GM18519 (cell line): ENCODE data around the gene TMEM232.
"Not testable (repeated sequence)": the region's sequence is repeated elsewhere in the genome, so short reads cannot be mapped to it uniquely, and the experiment has no call there.

ENCODE experiments used
- ATAC-seq: cut with Tn5 transposase; IDR thresholded peaks from one replicate; pipeline ENCODE4 v1.9.1; 2021; ENCODE audit warnings: mild to moderate bottlenecking, moderate library complexity; ENCODE audit not compliant: unreplicated experiment, low FRiP score

The TMEM232 gene

DNA sequence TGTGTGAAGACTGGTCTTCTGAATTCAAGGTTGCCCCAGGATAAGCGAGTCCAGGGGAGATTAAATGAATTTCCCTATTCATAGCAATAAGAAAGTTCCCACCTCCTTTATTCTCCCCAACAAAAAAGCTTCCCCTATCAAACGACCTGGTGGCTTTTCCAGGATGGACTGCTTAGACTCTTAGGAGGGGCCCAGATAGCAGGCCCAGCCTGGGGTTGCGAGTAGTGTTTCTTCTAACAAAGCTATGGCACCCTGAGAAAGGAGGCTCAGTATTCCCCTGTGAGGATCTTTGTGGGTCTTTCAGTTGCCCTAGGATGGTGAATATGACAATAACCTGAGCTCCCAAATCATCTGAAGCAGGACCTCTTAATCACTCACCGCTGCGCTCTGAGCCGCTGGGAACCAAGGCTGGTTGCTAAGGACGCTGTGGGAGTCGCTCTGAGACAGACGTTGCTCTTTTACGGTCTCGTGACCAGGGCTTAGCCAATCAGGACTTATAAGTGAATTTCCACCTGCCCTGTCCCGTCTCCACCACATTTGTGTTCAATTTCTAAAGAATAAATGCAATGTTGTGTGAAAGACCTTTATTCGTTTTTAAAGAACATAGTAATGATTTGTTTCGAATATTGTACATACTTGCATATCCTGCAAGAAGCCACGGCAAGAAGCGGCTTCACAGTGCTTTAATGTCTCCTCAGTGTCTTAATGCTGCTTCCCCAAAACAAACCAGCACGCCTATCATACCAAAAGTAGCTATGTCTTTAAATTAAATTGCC, at the start of gene TMEM232:
TMEM232 (minus strand) TSS at position 423 of the 776 bp plus-strand sequence. CDS start 59,319 bp downstream, outside the sequence.
- peak; percentile 98 for ATAC-seq

DNA sequence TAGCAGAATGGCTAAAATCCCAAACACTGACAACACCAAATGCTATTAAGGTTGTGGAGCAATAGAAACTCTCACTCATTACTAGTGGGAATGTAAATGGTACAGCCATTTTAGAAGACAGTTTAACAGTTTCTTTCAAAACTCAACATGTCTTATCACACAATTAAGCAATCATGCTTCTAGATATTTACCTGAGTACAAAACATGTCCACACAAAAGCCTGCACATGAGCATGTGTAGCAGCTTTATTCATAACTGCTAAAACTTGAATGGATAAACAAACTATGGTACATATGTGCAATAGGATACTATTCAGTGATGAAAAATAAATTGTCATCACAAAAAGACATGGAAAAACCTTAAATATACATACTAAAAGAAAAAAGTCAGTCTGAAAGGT, 43.8 kb upstream of the TMEM232 start:
- no peak for ATAC-seq

DNA sequence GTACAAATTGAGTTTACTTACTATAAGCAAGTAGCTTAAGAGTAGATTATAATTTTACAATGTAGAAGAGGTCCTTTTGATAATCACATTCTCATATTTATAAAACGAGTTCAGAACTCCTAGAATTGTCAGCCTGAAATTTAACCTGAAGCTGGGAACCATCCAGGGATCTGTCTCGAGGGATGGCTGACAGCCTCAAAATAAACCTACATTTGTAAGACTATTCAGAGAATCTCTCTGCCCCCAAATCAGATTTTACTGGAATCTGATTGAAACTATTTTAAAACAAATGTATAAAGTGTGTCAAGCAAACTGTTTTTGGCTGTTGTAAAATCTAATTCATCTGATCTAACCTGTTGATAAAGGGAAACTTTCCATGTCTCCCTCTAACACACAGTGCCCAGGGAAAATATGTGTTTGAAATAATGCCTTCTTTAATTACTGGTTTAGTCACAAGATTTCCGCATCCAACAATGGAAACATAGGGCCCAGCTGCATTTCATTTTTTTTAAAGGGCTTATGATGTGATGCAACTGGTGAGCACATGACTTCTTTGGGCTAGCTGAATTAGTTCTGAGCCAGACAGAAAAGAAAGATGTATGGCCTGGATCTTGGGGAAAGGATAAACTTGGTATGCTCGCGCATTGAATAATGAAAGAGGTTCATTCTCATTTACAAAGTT, 42.7 kb upstream of the TMEM232 start:
- ATAC-seq, result no peak

DNA sequence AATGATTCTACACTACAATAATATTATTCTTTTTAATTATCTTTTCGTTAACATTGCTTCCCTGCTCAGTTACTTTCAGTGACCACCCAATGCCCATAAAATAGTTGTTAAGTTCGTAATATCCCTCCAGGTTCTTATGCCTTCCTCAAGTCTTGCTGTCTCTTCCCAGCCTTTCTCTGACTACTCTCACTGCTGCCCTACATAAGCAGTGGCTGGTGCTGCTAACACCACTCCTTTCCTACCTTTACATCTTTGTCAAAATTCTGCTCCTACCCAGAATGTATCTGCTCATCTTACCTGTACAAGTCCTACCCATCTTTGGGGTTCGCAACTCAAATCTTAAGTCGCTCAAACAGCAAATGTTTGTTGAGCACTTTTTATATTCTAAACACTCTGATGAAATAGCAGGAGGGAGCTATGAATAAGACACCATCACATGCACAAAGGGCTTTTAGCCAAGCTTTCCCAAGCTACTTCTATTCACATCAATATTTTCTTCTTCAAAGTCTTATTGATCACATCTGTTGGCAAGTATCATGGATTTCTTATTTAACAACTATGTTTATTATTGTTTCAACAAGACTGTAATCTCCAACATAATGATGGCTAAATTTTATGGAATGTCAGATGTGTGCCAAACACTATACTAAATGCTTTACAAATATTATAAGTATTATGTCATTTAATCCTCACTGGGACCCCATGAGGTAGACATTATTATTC, 41.8 kb upstream of the TMEM232 start:
- no peak for ATAC-seq

DNA sequence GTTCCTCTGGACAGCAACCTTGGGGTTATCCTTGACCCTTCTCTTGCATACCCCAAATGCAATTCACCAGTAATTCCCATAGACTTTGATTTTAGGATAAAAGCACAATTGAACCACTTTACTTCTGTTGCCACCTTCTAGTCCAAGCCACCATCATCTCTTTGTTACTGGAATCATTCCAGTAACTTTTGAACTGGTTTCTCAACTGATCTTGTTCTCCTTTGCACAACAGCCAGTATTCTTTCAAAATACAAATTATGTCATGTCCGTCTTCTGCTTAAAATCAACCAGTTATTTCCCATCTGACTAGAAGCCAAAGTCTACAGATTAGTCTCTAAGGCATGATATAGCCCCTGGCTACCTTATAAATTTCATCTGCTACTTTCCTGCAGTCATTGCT, 33.7 kb upstream of the TMEM232 start:
- no peak for ATAC-seq

DNA sequence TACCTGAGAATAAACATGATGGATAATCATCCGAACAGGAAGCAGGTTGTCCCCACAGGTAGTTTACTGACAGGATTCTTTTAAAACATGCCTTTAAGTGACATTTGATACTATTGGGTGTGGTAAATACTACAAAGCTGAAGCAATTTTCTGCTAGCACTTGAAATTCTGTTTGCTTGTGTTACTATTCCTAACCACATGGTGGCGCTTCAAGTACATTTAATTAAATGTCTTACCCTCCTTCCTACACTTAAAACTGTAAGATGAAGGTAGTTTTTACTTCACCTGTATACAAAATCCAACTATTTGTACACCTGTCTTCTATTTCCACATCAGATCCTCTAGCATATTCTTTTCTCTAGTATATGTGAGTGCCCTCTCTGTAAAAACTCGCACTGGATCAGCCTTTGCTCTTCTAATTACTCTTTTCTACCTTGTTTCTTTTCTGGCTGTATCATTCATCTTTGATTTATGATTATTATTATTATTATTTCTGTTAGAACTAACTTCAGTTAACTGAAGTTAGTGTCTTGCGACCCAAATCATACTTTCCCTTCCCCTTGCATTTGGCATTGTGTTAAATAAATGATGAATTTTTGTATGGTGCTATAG, 30.8 kb upstream of the TMEM232 start:
- no peak for ATAC-seq

DNA sequence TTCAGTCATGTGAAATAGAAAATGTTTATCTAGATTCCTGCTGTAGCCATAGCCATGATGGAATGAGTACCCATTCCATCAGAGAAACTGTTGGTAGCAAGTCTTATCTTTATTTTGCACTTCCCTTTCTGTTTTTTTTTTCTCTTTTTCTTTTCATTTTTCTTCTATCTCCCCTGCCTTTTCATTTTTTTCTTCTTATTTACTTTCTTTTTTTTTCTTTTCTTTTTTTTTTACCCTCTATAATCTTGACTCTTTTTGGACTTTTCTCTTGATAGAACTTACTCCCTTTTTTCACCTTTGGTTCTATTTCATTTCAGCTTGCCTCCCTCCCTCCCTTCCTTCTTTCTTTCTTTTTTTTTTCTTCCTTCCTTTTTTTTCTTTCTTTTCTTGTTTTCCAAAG, 27.7 kb upstream of the TMEM232 start:
- no peak for ATAC-seq

DNA sequence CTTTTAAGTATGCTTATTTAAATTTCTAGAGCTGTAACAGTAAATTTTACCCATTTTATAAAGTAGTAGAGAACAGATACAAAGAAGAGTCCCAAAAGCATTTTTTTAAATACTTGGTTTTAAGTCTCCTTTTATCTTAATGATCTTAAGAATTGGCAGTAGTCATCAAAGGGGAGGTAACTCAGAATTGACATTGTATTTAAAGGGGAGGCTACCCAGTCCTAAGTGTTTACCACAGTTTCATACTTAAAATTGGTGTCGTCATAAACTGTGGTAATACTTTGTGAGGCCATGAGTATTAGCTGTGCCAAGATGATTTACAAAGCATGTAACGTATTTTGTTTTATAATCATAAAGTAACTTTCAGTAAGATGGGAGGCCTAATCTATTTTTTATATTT, 27.1 kb upstream of the TMEM232 start:
- no peak for ATAC-seq

DNA sequence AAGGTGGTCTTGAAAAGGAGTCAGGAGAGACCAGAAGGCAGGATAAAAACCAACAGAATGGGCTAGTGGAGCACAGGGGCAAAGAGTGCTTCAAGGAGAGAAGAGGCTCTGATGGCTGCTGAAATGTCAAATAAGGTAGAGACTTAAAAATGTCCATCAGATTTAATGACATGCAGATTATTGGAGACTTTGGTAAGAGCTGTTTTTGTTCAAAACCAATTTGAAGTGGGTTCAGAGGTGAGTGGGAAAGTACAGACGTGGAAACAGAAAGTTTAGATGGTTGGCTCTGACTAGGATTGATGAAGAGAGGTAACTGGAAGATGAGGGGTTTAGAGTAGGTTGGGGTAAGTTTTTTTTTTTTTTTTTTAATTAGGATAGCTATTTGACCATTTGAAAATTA, 26.5 kb upstream of the TMEM232 start:
- no peak for ATAC-seq

DNA sequence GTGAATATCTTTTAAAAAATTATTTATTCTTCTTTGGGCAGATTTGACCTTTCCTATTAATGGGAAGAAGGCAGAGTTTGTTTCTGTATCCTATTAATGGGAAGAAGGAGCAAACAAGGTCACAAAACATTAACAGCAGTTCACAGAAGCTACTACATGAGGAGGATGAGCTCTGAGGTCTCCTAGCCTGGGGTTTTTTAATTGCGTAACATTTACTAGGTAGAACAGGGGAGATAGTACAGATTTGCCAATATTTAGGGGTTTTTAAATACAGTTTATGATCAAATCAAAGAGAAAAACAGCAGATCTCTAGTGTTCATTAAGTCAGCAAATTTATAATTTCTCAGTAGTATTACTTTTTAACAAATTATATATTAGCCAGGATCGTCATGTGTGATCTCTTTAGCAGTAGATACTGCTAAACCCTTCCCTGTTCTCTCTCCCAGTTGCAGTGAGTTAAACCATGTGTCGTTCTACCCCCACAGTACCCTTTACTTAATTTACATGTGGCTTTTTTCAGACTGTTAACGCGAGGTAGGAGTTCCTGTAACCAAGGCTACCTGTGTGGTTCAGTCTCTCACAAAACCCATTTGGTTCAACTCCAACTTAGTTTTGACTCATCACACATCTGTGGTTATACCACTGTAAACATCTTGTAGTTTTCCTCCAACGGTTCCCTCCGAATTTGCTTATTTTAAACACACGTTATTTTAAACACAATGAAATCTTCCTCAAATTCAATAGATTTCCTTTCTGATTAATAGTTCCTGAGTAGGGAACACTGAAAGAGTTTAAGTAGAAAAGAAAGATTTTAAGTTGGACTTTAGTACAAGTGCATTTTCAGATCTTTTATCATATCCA, 25.7 kb upstream of the TMEM232 start:
- peak; percentile 97 for ATAC-seq

DNA sequence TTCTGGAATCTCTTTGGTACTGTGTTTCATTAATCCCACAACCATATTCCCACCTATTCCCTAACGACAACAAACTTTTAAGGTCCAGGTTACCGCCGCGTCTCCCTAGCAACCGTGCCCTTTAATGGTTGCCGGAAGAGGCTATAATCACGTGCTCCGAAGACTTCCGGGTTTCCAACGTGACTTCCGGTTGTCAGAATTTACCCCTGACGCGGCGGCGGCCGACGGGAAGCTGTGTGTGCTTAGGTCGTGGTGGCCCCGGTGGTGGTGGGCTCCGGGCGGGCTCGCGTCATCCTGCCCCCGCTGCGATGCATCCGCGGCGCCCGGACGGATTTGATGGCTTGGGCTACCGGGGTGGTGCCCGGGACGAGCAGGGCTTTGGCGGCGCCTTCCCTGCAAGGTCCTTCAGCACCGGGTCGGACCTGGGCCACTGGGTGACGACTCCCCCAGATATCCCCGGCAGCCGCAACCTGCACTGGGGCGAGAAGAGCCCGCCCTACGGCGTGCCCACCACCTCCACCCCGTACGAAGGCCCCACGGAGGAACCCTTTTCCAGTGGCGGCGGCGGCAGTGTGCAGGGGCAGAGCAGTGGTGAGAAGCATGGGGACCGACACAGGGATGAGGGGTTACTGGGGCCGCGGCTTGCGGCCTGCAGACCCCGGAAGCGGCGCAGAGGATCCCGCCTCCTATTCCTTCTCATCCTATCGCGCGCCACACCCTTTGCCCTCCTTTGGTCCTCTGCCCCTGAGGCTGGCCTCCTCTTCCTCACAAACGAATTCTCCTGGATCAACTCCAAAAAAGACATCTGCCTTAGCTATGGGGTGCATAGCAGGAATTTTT, 12.6 kb upstream of the TMEM232 start, which contains the start of gene SLC25A46:
SLC25A46 (plus strand) TSS at position 196 of the 840 bp plus-strand sequence; CDS start at position 309, 113 bp downstream.
- ATAC-seq, result peak; percentile 92

DNA sequence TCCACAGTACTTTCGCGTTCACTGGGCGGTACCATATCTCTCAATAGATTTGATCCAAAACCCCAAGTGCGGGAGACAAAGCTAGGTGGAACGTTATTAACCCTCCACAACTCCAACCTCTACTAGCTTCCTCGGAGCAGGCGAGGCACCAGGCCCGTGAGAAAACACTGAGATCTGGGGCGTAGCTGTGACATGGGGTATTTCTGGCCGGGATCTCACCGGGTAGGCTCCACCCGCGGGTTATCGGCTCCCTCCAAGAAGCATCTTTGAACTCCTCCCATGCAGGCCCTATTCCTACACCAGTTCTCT, 12.0 kb upstream of the TMEM232 start:
- peak; percentile 49 for ATAC-seq

DNA sequence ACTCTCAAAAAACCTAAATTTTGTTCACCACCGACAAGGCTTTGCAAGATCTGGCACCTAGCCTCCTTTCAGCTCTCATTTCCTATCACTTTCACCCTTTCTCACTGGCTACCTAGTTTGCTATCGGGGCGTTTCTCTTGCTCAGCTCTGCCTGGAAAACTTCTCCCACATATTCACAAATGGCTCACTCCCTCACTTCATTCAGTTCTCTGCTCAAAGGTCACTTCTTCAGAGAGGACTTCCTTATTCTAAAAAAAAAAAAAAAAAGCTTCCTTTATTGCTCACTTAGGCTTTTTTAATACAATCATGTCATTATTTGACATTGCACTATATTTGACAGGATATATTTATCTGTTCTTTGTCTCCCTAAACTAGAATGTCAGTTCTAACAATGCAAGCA, 10.3 kb upstream of the TMEM232 start:
- ATAC-seq, result no peak

DNA sequence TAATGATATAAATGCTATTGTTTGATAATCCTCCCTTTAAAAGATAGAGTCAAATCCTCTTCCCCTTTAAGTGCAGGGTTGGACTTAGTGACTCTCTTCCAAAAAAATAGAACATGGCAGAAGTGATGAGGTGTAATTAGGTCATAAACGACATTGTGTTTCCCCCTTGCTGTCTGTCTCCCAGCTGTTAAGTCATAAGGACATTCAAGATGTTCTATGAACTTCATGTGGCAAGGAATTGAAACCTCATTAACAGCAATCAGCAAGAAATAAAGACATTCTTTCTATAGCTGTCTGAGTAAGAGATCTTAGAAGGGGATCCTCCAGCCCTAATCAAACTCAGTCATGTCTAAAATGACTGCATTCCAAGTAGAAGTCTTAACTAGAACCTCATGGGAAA, 9.1 kb upstream of the TMEM232 start:
- no peak for ATAC-seq

DNA sequence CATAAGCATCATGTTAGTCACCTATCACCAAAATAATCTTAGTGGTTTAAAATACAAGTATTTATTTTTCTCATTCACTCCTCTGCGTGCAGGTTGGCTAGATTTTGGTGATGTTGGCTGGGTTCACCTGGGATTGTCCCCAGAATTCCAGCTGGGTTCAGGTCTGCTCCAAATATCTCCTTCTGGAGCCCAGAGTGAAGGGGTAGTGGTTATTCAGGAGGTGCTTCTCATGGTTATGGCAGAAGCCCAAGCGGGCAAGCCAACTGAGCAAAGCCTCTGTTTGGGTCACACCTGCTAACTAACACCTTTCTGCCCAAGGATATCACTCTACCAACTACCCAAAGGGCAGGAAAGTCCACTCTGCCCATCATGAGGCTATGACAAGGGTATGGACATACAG, 7.6 kb upstream of the TMEM232 start:
- no peak for ATAC-seq

DNA sequence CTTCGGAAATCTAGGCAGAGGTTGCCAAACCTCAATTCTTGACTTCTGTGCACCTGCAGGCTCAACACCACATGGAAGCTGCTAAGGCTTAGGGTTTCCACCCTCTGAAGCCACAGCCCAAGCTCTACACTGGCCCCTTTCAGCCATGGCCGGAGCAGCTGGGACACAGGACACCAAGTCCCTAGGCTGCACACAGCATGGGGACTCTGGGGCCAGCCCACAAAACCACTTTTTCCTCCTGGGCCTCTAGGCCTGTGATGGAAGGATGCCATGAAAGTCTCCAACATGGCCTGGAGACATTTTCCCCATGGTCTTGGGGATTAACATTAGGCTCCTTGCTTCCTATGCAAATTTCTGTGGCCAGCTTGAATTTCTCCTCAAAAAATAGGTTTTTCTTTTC, 5.0 kb upstream of the TMEM232 start:
- ATAC-seq, result not testable (repeated sequence)

DNA sequence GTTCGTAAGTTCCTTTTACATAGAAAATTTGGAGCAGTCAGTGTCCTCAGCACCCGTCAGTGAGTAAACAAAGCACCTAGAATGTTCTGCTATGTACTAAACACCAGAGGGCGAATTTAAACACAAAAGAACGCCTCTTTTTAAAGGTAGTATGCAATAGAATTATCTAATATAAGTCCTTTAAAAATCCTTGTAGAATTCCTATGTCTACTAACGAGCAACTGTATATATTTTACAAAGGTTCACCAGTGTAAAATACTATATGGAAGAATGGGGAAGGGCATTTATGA, 499 bp upstream of the TMEM232 start:
- ATAC-seq, result peak; percentile 11

DNA sequence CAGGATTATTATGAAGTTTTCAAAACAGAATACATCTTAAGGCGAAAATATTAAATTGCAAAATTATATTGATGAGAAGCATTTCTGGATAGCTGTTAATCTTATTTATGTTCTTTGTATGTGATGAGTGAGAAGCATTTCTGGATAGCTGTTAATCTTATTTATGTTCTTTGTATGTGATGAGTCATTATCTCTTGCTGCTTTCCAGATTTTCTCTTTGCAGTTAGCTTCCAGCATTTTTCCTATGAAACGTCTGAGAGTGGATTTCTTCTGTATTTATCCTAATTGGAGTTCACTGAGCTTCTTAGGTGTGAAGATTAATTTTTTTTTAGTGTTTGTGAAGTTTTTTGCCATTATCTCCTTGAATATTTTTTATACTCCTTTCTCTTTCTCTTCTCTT, 8.2 kb downstream of the TMEM232 start:
- no peak for ATAC-seq
